Thyroid gland (tissue), 4 donors: ENCODE measurements around the gene RPGRIP1L. TPM values are rescaled to one million over a fixed set of nuclear protein-coding genes. Genes with fewer than 3 reads are reported as not detected.
A peak's percentile ranks its signal among the peaks of the same experiment; 100 is the strongest.

Experiments
- DNase-seq, 2 donors: peaks; one replicate each; pipeline ENCODE4 v3.0.0-alpha.2; 2019
- H3K27ac ChIP-seq, 3 donors: fragments of 200-600 bp; sonication (generic); 1 replicate in 2 of 3; 2 replicates in 1 of 3; pipeline ENCODE4 v1.5.1; 2016 to 2019; ENCODE audit warnings: mild to moderate bottlenecking in 1 of 3, moderate library complexity in 1 of 3
- H3K27me3 ChIP-seq: fragments of 200-600 bp; sonication (generic); one replicate; pipeline ENCODE4 v1.5.1; 2019
- H3K36me3 ChIP-seq, 2 donors: fragments of 200-600 bp; sonication (generic); one replicate each; pipeline ENCODE4 v1.5.1; 2016 to 2019
- H3K4me1 ChIP-seq, 2 donors: fragments of 200-600 bp; sonication (generic); one replicate each; pipeline ENCODE4 v1.5.1; 2017 to 2019
- H3K4me3 ChIP-seq, 3 donors: fragments of 200-600 bp; sonication (generic); replicated peaks in 1 of 3; 1 replicate in 2 of 3; 2 replicates in 1 of 3; pipeline ENCODE4 v1.5.1; 2016; ENCODE audit warnings: mild to moderate bottlenecking in 1 of 3
- H3K9me3 ChIP-seq: fragments of 200-600 bp; sonication (generic); one replicate; pipeline ENCODE4 v1.5.1; 2017
- POLR2A ChIP-seq, 2 donors: fragments of 450-650 bp; IDR thresholded peaks; one replicate each; pipeline ENCODE4 v1.6.1; 2017; ENCODE audit warnings: antibody characterized with exemption in 2 of 2, mild to moderate bottlenecking in 2 of 2, moderate library complexity in 1 of 2
- WGBS, 2 donors: methylation state at CpG; one replicate each; pipeline ENCODE4 v1.1.5; 2017; 5-methylcytosine and 5-hydroxymethylcytosine counted together
- intact Hi-C: fragments of 100-400 bp; cut with DNase I; formaldehyde crosslinking; loops from one replicate; pipeline ENCODE4 v1.15.1; 2023
- total RNA-seq, 4 donors: library from RNA; depleted of rRNA; stranded (reverse); fragments of >200 nt; gene quantifications; one replicate each; pipeline ENCODE4 v1.2.3, GENCODE V29; 2016
- TF ChIP-seq, protein P1 (sequence below), 6 experiments: fragments of 200-600 bp in 3 of 6; fragments of 450-650 bp in 3 of 6; sonication (generic) in 3 of 6; IDR thresholded peaks; one replicate each; pipeline ENCODE4 v1.5.1; 2016 to 2019; ENCODE audit warnings: antibody characterized with exemption in 6 of 6, mild to moderate bottlenecking in 2 of 6, inconsistent platforms in 1 of 6, moderate library complexity in 1 of 6

RPGRIP1L gene
- total RNA-seq, 4 donors from 2014 or later: 7.3 to 14.5 (median 11.0) TPM

DNA sequence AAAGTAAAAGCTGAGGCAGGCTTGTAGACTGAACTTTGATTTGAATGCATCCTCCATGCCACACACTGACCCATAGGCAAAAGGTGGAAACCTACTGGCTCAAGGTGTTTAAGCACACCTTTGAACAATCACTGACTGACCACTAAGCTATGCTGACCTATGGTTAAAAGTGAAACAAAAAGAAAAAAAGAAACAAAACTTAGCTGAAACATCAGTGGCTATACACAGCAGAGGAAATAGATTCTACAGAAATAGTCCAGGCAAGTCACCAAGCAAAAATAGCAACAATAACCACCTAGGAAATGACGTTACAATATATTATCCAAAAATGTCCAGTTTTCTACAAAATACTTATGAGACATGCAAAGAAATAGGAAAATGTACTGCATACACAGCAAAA is 60.2 kb downstream of the RPGRIP1L start:
- Histone ChIP-seq H3K9me3 (no peaks in the 10 kb centered on the region), H3K4me1 (no peaks in the 10 kb centered on the region), H3K27ac (no peak overlapping the region), H3K36me3 (no peaks in the 10 kb centered on the region), H3K27me3 (no peaks in the 10 kb centered on the region), H3K4me3 (no peak overlapping the region)
- WGBS, 2 donors: 93 to 95% methylated on average over 1 of the region's 1 CpG
- TF ChIP-seq POLR2A (IDR thresholded peaks at IDR 0.05): no peak
- TF ChIP-seq, protein P1, sequence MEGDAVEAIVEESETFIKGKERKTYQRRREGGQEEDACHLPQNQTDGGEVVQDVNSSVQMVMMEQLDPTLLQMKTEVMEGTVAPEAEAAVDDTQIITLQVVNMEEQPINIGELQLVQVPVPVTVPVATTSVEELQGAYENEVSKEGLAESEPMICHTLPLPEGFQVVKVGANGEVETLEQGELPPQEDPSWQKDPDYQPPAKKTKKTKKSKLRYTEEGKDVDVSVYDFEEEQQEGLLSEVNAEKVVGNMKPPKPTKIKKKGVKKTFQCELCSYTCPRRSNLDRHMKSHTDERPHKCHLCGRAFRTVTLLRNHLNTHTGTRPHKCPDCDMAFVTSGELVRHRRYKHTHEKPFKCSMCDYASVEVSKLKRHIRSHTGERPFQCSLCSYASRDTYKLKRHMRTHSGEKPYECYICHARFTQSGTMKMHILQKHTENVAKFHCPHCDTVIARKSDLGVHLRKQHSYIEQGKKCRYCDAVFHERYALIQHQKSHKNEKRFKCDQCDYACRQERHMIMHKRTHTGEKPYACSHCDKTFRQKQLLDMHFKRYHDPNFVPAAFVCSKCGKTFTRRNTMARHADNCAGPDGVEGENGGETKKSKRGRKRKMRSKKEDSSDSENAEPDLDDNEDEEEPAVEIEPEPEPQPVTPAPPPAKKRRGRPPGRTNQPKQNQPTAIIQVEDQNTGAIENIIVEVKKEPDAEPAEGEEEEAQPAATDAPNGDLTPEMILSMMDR (IDR thresholded peaks at IDR 0.05): no peak
- no peak for DNase-seq
- intact Hi-C loops: no loop called here

DNA sequence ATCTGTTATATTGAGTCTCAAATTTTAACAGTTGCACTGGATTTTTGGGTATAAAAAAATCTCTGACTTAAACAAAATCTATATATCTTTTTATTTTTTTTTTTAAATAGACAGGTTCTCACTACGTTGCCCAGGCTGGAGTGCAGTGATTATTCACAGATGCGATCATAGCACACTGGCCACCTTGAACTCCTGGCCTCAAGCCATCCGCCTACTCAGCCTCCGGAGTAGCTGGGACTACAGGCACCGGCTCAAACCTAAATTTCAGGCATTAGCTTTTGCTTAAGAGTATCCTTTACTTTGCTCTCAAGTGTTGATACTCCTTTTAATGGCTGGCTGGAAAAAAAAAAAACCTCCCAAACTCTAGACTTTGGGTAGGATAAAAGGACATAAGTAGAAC is 61.6 kb downstream of the RPGRIP1L start:
- H3K36me3 ChIP-seq: no peaks in the 10 kb centered on the region
- WGBS, 2 donors: 54 to 64% methylated on average over 5 of the region's 5 CpGs
- H3K27me3 ChIP-seq: no peaks in the 10 kb centered on the region
- TF ChIP-seq, protein P1 (IDR thresholded peaks at IDR 0.05): no peak
- no peak for TF ChIP-seq POLR2A (IDR thresholded peaks at IDR 0.05)
- H3K4me1 ChIP-seq: no peaks in the 10 kb centered on the region
- H3K4me3 ChIP-seq: no peak overlapping the region
- intact Hi-C loops: no loop called here
- DNase-seq: peak; percentile 14 to 20
- no peak overlapping the region for H3K27ac ChIP-seq
- H3K9me3 ChIP-seq: no peaks in the 10 kb centered on the region

DNA sequence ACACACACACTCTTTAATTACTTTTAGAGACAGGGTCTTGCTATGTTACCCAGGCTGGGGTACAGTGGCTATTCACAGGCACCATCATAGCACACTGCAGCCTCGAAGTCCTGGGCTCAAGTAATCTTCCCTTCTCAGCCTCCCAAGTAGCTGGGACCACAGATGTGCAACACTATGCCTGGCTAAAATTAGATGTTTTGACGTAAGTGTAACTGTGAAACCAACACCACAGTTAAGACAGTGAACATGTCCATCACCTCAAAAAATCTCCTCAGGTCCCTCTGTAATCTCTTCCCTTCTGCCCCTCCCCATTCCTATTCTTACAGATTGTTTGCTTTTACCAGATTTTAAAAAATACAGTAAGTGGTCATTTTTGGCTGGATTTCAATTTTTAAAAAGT is 66.7 kb downstream of the RPGRIP1L start:
- TF ChIP-seq, protein P1 (IDR thresholded peaks at IDR 0.05): no peak
- no peak for TF ChIP-seq POLR2A (IDR thresholded peaks at IDR 0.05)
- Histone ChIP-seq H3K36me3 (no peaks in the 10 kb centered on the region), H3K4me1 (no peaks in the 10 kb centered on the region), H3K27ac (no peak overlapping the region), H3K27me3 (no peaks in the 10 kb centered on the region), H3K9me3 (no peaks in the 10 kb centered on the region), H3K4me3 (no peak overlapping the region)
- intact Hi-C loops: no loop called here
- WGBS, 2 donors: 90 to 95% methylated on average over 2 of the region's 2 CpGs
- DNase-seq: no peak

DNA sequence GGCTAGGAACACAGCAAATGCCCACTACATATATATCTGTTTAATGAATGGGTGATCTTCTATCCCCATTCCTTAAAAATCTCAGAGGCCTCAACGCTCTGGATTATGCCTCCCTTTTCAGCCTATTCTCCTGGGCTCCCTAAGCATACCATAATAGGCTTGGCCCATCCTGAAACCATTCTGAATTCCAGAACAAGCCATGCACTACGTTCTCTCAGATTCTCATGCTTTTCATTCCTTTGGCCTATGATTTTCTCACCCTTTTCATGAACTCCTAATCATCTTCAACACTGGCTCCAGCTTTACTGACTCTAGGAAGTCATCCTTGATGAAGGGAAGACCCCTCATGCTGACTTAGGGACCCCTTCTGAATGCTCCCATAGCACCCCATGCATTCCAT is 71.1 kb downstream of the RPGRIP1L start:
- H3K36me3 ChIP-seq: no peaks in the 10 kb centered on the region
- no peak for DNase-seq
- 79 to 90% methylated on average over 2 of the region's 2 CpGs for WGBS, 2 donors
- H3K9me3 ChIP-seq: no peaks in the 10 kb centered on the region
- H3K27ac ChIP-seq: no peak overlapping the region
- no peak overlapping the region for H3K4me3 ChIP-seq
- TF ChIP-seq, protein P1 (IDR thresholded peaks at IDR 0.05): no peak
- no peak for TF ChIP-seq POLR2A (IDR thresholded peaks at IDR 0.05)
- intact Hi-C loops: no loop called here
- no peaks in the 10 kb centered on the region for H3K27me3 ChIP-seq
- H3K4me1 ChIP-seq: no peaks in the 10 kb centered on the region

DNA sequence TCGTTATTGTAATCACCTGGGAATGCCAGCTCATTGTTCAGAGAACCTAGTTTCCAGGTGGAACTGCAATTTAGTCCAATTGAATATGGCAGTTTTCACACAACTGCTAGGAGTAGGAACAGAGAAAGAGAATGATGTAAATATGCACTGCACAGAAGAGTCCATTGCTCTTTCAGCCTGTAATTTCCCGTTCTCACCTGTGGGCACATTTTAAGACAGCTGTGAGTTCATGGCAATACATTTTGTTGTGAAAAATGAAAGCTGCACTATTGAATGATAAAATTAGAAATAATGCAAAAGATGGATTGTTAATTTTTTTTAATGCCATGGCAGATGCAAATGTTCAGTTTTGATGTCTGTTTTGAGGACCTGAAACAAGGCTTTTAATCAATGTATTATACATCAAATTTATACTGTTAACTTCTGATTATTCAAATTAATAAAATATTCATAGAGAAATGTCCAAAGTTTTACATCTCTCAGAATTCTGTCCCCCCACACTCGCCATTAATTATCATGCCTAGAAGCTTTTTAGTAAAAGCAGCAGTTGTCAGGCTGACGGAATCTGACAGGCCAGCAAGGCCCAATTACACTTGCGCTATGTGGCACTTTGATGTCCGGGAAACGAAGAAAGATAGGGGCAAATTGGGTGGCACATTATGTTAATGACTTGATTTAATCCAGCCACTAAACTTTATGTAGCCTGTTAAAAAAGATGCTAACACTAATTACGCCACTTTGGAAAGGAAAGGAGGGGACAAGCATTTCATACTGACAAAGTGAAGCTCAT is 72.2 kb downstream of the RPGRIP1L start:
- DNase-seq: no peak
- 87 to 96% methylated on average over 8 of the region's 8 CpGs for WGBS, 2 donors
- Histone ChIP-seq H3K36me3 (no peaks in the 10 kb centered on the region), H3K27me3 (no peaks in the 10 kb centered on the region), H3K27ac (no peak overlapping the region), H3K4me1 (no peaks in the 10 kb centered on the region), H3K9me3 (no peaks in the 10 kb centered on the region), H3K4me3 (no peak overlapping the region)
- intact Hi-C loops: no loop called here
- TF ChIP-seq POLR2A (IDR thresholded peaks at IDR 0.05): no peak
- TF ChIP-seq, protein P1 (IDR thresholded peaks at IDR 0.05): no peak
